ENCODE results near the gene IP6K2.
"Not testable (repeated sequence)": the region's sequence is repeated elsewhere in the genome, so short reads cannot be mapped to it uniquely, and the experiment has no call there.

IP6K2 gene

GRCh38 chr3:48733752-48734518 lies 16.9 kb upstream of the IP6K2 start:
- not testable (repeated sequence) for DNase-seq (ENCODE audit: low read depth in 2 of 2)

GRCh38 chr3:48727511-48727910 lies 10.5 kb upstream of the IP6K2 start:
- no peak for DNase-seq (ENCODE audit: low read depth in 2 of 2)

- DNase-seq (ENCODE audit: low read depth in 2 of 2), result not testable (repeated sequence)
Observed at GRCh38 chr3:48725185-48725855, 8.3 kb upstream of the IP6K2 start.

GRCh38 chr3:48723725-48724124 lies 6.7 kb upstream of the IP6K2 start:
- no peak for DNase-seq (ENCODE audit: low read depth in 2 of 2)

- DNase-seq (ENCODE audit: low read depth in 2 of 2), result not testable (repeated sequence)
Observed at GRCh38 chr3:48723293-48723692, 6.3 kb upstream of the IP6K2 start.

GRCh38 chr3:48716508-48716981 lies 476 bp downstream of the IP6K2 start:
- DNase-seq (ENCODE audit: low read depth in 2 of 2), result no peak

GRCh38 chr3:48715174-48715800 lies 1.7 kb downstream of the IP6K2 start:
- no peak for DNase-seq (ENCODE audit: low read depth in 2 of 2)

- DNase-seq (ENCODE audit: low read depth in 2 of 2), result no peak
Observed at GRCh38 chr3:48711727-48712126, 5.3 kb downstream of the IP6K2 start.

GRCh38 chr3:48709051-48709461 lies 8.0 kb downstream of the IP6K2 start:
- no peak for DNase-seq (ENCODE audit: low read depth in 2 of 2)

GRCh38 chr3:48708481-48708889 lies 8.5 kb downstream of the IP6K2 start:
- no peak for DNase-seq (ENCODE audit: low read depth in 2 of 2)

GRCh38 chr3:48707157-48707556 lies 9.9 kb downstream of the IP6K2 start:
- DNase-seq (ENCODE audit: low read depth in 2 of 2), result no peak

GRCh38 chr3:48702320-48702920 lies 14.6 kb downstream of the IP6K2 start:
- DNase-seq (ENCODE audit: low read depth in 2 of 2), result no peak

GRCh38 chr3:48700731-48701405 lies 16.2 kb downstream of the IP6K2 start:
- DNase-seq (ENCODE audit: low read depth in 2 of 2), result no peak

- no peak for DNase-seq (ENCODE audit: low read depth in 2 of 2)
Observed at GRCh38 chr3:48698891-48699290, 18.1 kb downstream of the IP6K2 start.

GRCh38 chr3:48697952-48698351 lies 19.1 kb downstream of the IP6K2 start:
- no peak for DNase-seq (ENCODE audit: low read depth in 2 of 2)

GRCh38 chr3:48696601-48697000 lies 20.4 kb downstream of the IP6K2 start:
- DNase-seq (ENCODE audit: low read depth in 2 of 2), result no peak

- DNase-seq (ENCODE audit: low read depth in 2 of 2), result no peak
Observed at GRCh38 chr3:48696156-48696555, 20.9 kb downstream of the IP6K2 start.

- DNase-seq (ENCODE audit: low read depth in 2 of 2), result no peak
Observed at GRCh38 chr3:48695393-48695753, 21.6 kb downstream of the IP6K2 start.

- DNase-seq (ENCODE audit: low read depth in 2 of 2), result no peak
Observed at GRCh38 chr3:48694610-48695392, 22.2 kb downstream of the IP6K2 start.

- no peak for DNase-seq (ENCODE audit: low read depth in 2 of 2)
Observed at GRCh38 chr3:48693826-48694225, 23.2 kb downstream of the IP6K2 start.

GRCh38 chr3:48692551-48692950 lies 24.5 kb downstream of the IP6K2 start:
- DNase-seq (ENCODE audit: low read depth in 2 of 2), result no peak
